Keratinocyte (primary cell): ENCODE results near the gene SYNC.

Experiments used
- CTCF ChIP-seq, 3 experiments: IDR thresholded peaks in 1 of 3; conservative IDR thresholded peaks in 1 of 3; optimal IDR thresholded peaks in 1 of 3; 2 replicates in 2 of 3; 3 replicates in 1 of 3; pipeline versions ENCODE3 to v1.5.1; 2011; ENCODE audit warnings: low read length in 3 of 3, mild to moderate bottlenecking in 3 of 3, moderate library complexity in 2 of 3, control low read depth in 1 of 3, inconsistent platforms in 1 of 3; ENCODE audit not compliant: insufficient read depth in 2 of 3; ENCODE audit errors: extremely low read depth in 1 of 3
- EZH2 ChIP-seq: IDR thresholded peaks from one replicate; pipeline ENCODE4 v1.6.1; 2012; ENCODE audit warnings: inconsistent platforms, mild to moderate bottlenecking, low read length, moderate library complexity

GRCh38 chr1:32681999-32682398, 20.6 kb downstream of the SYNC start:
- TF ChIP-seq CTCF (optimal IDR thresholded peaks at IDR 0.05 in 1 of 3, IDR thresholded peaks at IDR 0.05 in 1 of 3, conservative IDR thresholded peaks at IDR 0.05 in 1 of 3; ENCODE audit: extremely low read depth in 1 of 3, insufficient read depth in 2 of 3, low read length in 3 of 3) (no peak), EZH2 (no peak)
